ENCODE measurements around the gene ENO1. TPM values are rescaled to one million over a fixed set of nuclear protein-coding genes. Genes with fewer than 3 reads are reported as not detected.

Gene ENO1
- total and polyA plus RNA-seq, 10 of the 15 experiments (the other 5 are each of a cell fraction or from before 2014, with no cell fraction given): 1,850 to 4,219 (median 2,331) TPM

- TF ChIP-seq CTCF (IDR thresholded peaks at IDR 0.05 in 2 of 3, conservative IDR thresholded peaks at IDR 0.05 in 1 of 3; ENCODE audit: control insufficient read depth in 2 of 3, extremely low read depth in 1 of 3, insufficient read depth in 1 of 3, low read depth in 3 of 3, low read length in 3 of 3) (no peak), ZNF592 (IDR thresholded peaks at IDR 0.05) (no peak), ETV6 (conservative IDR thresholded peaks at IDR 0.05 in 1 of 2, IDR thresholded peaks at IDR 0.05 in 1 of 2; ENCODE audit: borderline replicate concordance in 1 of 2, low read depth in 1 of 2) (no peak), KDM1A (IDR thresholded peaks at IDR 0.05; ENCODE audit: borderline replicate concordance) (no peak), SRF (IDR thresholded peaks at IDR 0.05; ENCODE audit: low read depth in 2 of 2, low read length in 2 of 2) (0 out of 4 replicates have a peak, but pooled peaks of 1 of the 2 experiments have one; percentile 41), SPI1 (IDR thresholded peaks at IDR 0.05; ENCODE audit: borderline replicate concordance, insufficient read depth, low read depth, low read length) (no peak), NR2F1 (conservative IDR thresholded peaks at IDR 0.05) (0 out of 2 replicates have a peak, but pooled peaks have one; percentile 23), ZNF687 (IDR thresholded peaks at IDR 0.05) (peak; percentile 51; the same call in 1 of the 2 replicates), PAX5 (IDR thresholded peaks at IDR 0.05; ENCODE audit: borderline replicate concordance, low read depth, low read length) (no peak), ZBED1 (IDR thresholded peaks at IDR 0.05; ENCODE audit: borderline replicate concordance) (0 out of 2 replicates have a peak, but pooled peaks have one; percentile 18), USF2 (IDR thresholded peaks at IDR 0.05; ENCODE audit: borderline replicate concordance, low read depth, low read length) (no peak), MEF2B (IDR thresholded peaks at IDR 0.05; ENCODE audit: partially characterized antibody, poor library complexity, severe bottlenecking) (no peak), POLR2AphosphoS2 (IDR thresholded peaks at IDR 0.05; ENCODE audit: low read depth, low read length) (no peak), SP1 (IDR thresholded peaks at IDR 0.05; ENCODE audit: low read depth, low read length) (no peak), PAX8 (IDR thresholded peaks at IDR 0.05) (no peak), CBX3 (IDR thresholded peaks at IDR 0.05; ENCODE audit: borderline replicate concordance, low read depth) (no peak), KAT2A (conservative IDR thresholded peaks at IDR 0.05; ENCODE audit: control insufficient read depth, low read depth, low read length) (no peak)
Measured at GRCh38 chr1:8858112-8858668, 20.3 kb downstream of the ENO1 start (continued).

Data from GM12878 (cell line).